Midbrain (tissue), 1 donor: ENCODE measurements around the gene PTHLH.
A peak's percentile ranks its signal among the peaks of the same experiment; 100 is the strongest.

Experiments
- DNase-seq: peaks from one replicate; lab custom pipeline; 2025; lab: John Stamatoyannopoulos, UW

PTHLH gene

GRCh38 chr12:27937768-27938167, 34.8 kb downstream of the PTHLH start:
- no peak for DNase-seq

GRCh38 chr12:27936196-27936595, 36.3 kb downstream of the PTHLH start:
- DNase-seq, result no peak

DNA sequence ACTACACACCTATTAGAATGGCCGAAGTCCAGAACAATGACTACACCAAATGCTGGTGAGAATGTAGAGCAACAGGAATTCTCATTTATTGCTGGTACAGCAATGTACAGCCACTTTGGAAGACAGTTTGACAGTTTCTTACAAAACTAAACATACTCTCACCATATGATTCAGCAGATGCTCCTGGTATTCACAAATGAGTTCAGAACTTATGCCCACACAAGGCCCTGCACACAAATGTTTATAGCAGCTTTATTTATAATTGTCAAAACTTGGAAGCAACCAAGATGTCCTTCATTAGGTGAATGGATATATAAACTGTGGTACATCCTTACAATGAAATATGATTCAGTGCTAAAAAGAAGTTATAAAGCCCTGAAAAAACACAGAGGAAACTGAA, 38.3 kb downstream of the PTHLH start:
- DNase-seq, result no peak

DNA sequence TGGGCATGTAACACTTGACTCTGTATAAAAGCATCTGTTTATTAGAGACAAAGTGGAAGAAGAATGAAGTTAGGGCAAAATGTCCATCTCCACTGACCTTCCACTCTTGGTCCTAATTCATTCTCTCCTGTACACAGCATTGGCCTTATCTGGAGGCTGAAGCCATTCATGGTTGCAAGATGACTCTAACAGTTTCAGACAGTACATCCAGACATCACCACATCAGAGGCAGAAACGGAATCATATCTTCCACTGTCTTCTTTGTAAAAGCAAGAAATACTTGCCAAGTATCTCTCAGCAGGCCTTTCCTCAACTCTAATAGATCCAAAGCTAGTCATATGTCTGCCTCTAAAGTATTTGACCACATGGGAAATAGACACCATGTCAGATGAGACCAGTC, 41.1 kb downstream of the PTHLH start:
- no peak for DNase-seq

DNA sequence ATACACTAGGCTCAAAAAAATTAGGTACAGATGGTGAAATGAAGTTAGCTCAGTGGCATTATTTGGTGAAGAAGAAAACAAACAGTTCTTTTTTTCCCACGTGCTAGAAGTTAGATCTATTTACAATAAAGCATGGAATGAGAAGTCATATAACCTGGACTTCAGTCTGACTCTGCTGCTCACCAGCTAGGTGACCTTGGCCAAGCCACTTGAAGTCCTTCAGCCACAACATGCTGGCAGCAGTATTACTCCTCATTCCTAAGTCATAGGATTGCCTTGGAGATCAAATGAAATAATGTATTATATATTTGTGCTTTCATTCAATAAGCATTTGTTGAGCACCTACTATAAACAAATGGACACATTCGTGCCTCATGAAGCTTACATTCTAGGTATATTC, 45.2 kb downstream of the PTHLH start:
- DNase-seq, result no peak

DNA sequence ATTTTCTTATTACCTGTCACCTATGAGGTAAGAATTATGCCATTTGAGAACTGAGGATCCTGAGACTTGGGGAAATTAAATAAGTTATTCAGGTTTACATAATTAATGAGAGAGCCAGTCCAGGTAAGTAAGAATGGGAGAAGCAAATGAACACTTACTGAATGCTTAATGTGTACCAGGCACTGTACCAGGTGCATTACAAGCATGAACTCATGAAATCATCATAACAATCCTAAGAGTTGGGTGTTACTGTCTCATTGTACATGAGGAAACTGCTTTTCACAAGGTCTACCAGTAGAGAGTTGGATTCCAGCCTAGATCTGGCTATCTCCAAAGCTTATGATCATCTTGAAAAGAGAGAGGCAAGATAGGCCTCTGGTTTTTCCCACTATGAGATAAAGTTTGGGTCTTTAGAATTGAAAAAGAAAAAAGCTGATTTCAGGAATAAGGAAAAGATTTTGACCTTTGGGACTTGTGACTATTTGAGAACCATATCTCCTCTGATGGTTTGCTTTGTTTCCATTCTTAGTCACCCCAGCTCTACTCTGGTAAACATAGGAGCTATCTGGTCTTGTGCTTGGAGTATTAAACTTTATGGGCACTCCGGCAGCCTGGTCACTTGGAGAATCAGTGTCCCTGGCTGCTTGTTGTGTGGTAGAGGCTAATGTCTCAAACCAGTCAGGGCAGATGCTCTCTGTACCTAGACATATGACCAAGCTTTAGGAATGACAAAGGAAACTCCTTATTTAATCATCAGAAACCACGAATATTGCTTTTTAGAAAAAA, 48.0 kb downstream of the PTHLH start:
- DNase-seq, result no peak

GRCh38 chr12:27922531-27923139, 49.9 kb downstream of the PTHLH start:
- peak; percentile 0 for DNase-seq

- no peak for DNase-seq
These were observed 52.8 kb downstream of the PTHLH start for GRCh38 chr12:27919671-27920235.

DNA sequence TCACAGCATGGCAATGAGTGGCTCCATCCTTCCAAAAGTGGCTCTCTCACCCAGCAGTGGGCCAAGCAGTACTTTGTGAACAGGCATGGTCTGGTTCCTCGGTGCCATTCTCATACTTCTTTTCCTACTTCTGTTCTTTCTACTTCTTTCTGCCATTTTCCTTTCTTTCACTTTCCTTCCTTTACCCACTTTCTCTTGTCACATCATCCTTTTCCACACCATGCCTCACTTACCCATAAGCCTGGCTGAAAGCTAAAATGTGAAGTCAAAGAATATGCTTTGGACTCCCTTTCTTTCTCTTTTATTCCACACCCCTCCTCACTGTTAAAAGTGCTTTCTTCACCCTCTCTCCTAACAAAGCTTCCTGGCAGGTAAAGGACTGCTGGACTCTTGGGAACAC, 57.0 kb downstream of the PTHLH start:
- no peak for DNase-seq

GRCh38 chr12:27915021-27915420, 57.5 kb downstream of the PTHLH start:
- DNase-seq, result no peak

GRCh38 chr12:27913999-27914614, 58.4 kb downstream of the PTHLH start:
- no peak for DNase-seq

DNA sequence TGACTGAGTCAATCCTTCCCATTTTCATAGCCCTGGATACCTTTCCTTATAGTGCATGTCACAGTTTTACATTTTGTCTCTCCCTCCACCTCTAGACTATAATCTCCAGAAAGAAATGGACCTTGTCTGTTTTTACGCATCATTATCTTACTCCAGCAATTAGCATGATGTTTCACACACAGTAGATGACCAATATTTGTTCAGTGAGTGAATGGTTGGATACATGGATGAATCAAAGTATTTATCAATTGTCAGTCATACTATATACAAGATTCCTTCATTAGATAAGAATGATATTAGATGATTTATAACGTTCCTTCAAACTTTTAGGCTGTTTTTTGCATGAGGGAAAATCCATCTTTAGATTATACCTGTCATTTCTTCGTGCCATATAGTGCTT, 61.1 kb downstream of the PTHLH start:
- no peak for DNase-seq
